ENCODE results near the gene SKAP1.
"Not testable (repeated sequence)": the region's sequence is repeated elsewhere in the genome, so short reads cannot be mapped to it uniquely, and the experiment has no call there.

The SKAP1 gene

GRCh38 chr17:48456589-48456988 lies 26.6 kb upstream of the SKAP1 start:
- Histone ChIP-seq H3K27me3 (replicated peaks; ENCODE audit: control insufficient read depth, insufficient read depth, low read length) (no peaks in the 10 kb centered on the region), H3K4me3 (replicated peaks; ENCODE audit: low read depth, low read length) (no peak overlapping the region), H3K36me3 (ENCODE audit: control insufficient read depth, insufficient read depth, low read length) (no peaks in the 10 kb centered on the region)
- DNase-seq (ENCODE audit: extremely low read depth, insufficient read length) = no peak
- no peak for TF ChIP-seq CTCF (IDR thresholded peaks at IDR 0.05; ENCODE audit: insufficient read depth, low read length, poor library complexity, severe bottlenecking)

DNA sequence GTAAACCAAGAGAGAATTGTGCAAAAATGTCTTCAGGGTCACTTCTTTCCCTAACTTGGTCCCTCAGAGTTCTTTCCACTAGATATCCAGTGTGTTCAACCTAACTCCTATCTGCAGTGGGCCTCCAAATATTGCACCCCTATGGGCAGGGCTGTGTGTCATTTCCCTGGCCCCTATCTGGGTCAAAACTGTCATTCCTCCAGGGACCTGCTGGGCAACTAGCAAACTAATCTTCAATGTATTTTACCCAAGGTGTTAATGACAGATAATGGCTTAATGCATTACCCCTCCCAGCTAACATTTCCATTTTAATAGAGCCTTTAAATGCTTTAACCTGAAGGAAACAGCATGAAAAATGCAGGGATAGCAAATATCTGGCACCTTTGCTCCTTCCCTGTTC lies 25.8 kb upstream of the SKAP1 start:
- no peak for TF ChIP-seq CTCF (IDR thresholded peaks at IDR 0.05; ENCODE audit: insufficient read depth, low read length, poor library complexity, severe bottlenecking)
- no peak overlapping the region for H3K4me3 ChIP-seq (replicated peaks; ENCODE audit: low read depth, low read length)
- H3K27me3 ChIP-seq (replicated peaks; ENCODE audit: control insufficient read depth, insufficient read depth, low read length) = no peaks in the 10 kb centered on the region
- no peaks in the 10 kb centered on the region for H3K36me3 ChIP-seq (ENCODE audit: control insufficient read depth, insufficient read depth, low read length)
- no peak for DNase-seq (ENCODE audit: extremely low read depth, insufficient read length)

- Histone ChIP-seq H3K4me3 (replicated peaks; ENCODE audit: low read depth, low read length) (no peak overlapping the region), H3K27me3 (replicated peaks; ENCODE audit: control insufficient read depth, insufficient read depth, low read length) (no peaks in the 10 kb centered on the region), H3K36me3 (ENCODE audit: control insufficient read depth, insufficient read depth, low read length) (no peaks in the 10 kb centered on the region)
- no peak for DNase-seq (ENCODE audit: extremely low read depth, insufficient read length)
- no peak for TF ChIP-seq CTCF (IDR thresholded peaks at IDR 0.05; ENCODE audit: insufficient read depth, low read length, poor library complexity, severe bottlenecking)
Measured at GRCh38 chr17:48453447-48453846, 23.4 kb upstream of the SKAP1 start.

DNA sequence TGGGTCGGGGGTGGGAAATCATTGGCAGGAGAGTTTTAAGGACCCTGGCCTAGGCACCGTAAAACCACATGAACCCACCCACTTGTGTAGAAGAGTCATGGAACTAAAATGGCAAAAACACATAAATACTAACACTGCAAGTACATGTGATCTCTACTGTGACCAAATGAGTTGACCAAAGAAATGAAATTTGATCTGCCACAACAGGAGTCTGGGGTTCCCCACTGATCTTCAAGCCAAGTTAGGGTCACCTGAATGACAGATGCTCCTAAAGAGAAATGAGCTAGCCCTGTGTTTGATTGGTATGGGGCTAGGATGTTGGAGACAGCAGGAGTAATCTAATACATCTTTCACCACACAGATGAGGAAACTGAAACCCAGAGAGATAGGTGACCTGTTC lies 21.5 kb upstream of the SKAP1 start:
- H3K27me3 ChIP-seq (replicated peaks; ENCODE audit: control insufficient read depth, insufficient read depth, low read length) = no peaks in the 10 kb centered on the region

DNA sequence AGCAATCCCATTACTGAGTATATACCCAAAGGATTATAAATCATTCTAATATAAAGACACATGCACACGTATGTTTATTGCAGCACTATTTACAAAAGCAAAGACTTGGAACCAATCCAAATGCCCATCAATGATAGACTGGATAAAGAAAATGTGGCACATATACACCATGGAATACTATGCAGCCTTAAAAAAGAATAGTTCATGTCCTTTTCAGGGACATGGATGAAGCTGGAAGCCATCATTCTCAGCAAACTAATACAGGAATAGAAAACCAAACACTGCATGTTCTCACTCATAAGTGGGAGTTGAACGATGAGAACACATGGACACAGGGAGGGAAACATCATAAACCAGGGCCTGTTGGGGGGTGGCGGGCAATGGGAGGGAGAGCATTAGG lies 19.3 kb upstream of the SKAP1 start:
- H3K36me3 ChIP-seq (ENCODE audit: control insufficient read depth, insufficient read depth, low read length); H3K4me3 ChIP-seq (replicated peaks; ENCODE audit: low read depth, low read length); H3K27me3 ChIP-seq (replicated peaks; ENCODE audit: control insufficient read depth, insufficient read depth, low read length); DNase-seq (ENCODE audit: extremely low read depth, insufficient read length): not testable (repeated sequence)

More for the DNA sequence above, 21.5 kb upstream of the SKAP1 start:
- Histone ChIP-seq H3K36me3 (ENCODE audit: control insufficient read depth, insufficient read depth, low read length) (no peaks in the 10 kb centered on the region), H3K4me3 (replicated peaks; ENCODE audit: low read depth, low read length) (no peak overlapping the region)
- DNase-seq (ENCODE audit: extremely low read depth, insufficient read length) = no peak
- TF ChIP-seq CTCF (IDR thresholded peaks at IDR 0.05; ENCODE audit: insufficient read depth, low read length, poor library complexity, severe bottlenecking) = no peak

DNA sequence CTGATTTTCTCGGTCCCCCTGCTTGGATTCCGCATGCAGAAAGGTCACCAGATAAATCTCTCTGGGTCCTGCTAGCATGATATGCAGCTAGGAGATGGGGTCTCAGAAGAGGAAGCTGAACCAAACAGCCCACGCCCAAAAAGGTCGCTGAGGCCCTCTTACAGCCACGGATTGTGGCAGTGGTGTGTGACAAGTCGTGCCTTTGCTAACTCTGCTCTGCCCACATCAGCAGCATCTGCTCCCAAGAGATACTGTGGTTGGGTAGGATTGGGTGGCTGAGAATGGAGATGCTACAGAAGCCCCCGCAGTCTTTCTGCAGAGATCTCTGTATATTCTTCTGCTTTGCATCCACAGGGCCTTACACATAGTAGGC lies 15.2 kb upstream of the SKAP1 start:
- H3K4me3 ChIP-seq (replicated peaks; ENCODE audit: low read depth, low read length) = peak overlapping the region; percentile 2; the same call in 1 of the 2 replicates
- H3K27me3 ChIP-seq (replicated peaks; ENCODE audit: control insufficient read depth, insufficient read depth, low read length) = no peaks in the 10 kb centered on the region
- DNase-seq (ENCODE audit: extremely low read depth, insufficient read length) = no peak
- H3K36me3 ChIP-seq (ENCODE audit: control insufficient read depth, insufficient read depth, low read length) = no peaks in the 10 kb centered on the region
- no peak for TF ChIP-seq CTCF (IDR thresholded peaks at IDR 0.05; ENCODE audit: insufficient read depth, low read length, poor library complexity, severe bottlenecking)
